Measurements from ENCODE around the gene MIOS.

- no peak for TF ChIP-seq FOXA1 (IDR thresholded peaks at IDR 0.05)
- no peak for TF ChIP-seq CTCF (IDR thresholded peaks at IDR 0.05; ENCODE audit: low read depth, low read length, missing input control)
- no peak for TF ChIP-seq SP1 (IDR thresholded peaks at IDR 0.05)
- no peak for TF ChIP-seq ZBTB33 (IDR thresholded peaks at IDR 0.05)
- no peak for TF ChIP-seq REST (IDR thresholded peaks at IDR 0.05)
- TF ChIP-seq GABPA (IDR thresholded peaks at IDR 0.05 in 1 of 2, conservative IDR thresholded peaks at IDR 0.05 in 1 of 2) = no peak
- no peak for TF ChIP-seq RAD21 (IDR thresholded peaks at IDR 0.05)
- no peak for TF ChIP-seq JUND (IDR thresholded peaks at IDR 0.05)
- TF ChIP-seq TAF1 (conservative IDR thresholded peaks at IDR 0.05) = no peak
- no peak for TF ChIP-seq MAX (IDR thresholded peaks at IDR 0.05)
- TF ChIP-seq YY1 (IDR thresholded peaks at IDR 0.05) = no peak
- no peak for TF ChIP-seq NR2F2 (IDR thresholded peaks at IDR 0.05)
- TF ChIP-seq HNF4A (conservative IDR thresholded peaks at IDR 0.05) = no peak
These were observed 50.9 kb downstream of the MIOS start for GRCh38 chr7:7617550-7617949.
